Amniotic stem cell (primary cell): ENCODE results near the gene SYT1.
"Not testable (repeated sequence)": the region's sequence is repeated elsewhere in the genome, so short reads cannot be mapped to it uniquely, and the experiment has no call there.

Source experiments
- DNase-seq: peaks from one replicate; lab custom pipeline; 2025; lab: John Stamatoyannopoulos, UW

Gene SYT1

DNA sequence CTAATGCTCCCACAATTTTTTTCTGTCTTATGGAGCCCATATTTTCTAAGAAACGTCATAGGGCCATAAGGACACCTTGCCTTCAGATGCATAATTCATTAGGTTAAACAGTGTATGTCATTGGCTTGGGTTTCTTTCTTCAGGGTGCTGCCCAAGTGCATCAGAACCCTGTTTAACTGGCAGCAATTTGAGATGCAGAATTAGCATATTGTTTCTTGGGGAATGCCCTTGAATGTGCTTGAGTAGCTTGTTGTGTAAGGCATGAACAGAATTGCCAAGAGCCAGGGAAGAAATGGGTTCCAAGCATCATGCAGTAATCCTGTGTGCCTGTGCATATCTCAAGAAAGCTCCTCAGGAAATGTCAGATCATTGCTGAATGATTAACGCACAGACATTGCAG is 277.2 kb downstream of the SYT1 start:
- no peak for DNase-seq

DNA sequence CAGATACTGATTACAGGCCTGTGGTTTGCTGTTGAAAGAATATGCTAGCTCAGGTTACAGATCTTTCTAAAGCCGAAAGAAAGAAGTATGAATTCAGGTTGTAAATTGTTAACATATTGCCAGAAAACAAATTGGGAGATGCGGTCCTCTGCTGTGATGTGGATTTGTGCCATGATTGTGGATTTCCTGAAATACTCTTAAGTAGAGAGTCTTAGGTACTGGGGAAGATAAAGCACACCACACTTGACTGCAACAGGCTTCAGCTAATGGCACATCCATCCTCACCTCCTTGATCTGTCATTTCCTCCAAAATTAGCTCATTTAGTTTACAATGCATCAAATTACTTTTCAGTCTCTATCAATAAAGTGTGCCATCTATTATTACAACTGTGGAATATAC is 279.2 kb downstream of the SYT1 start:
- no peak for DNase-seq

DNA sequence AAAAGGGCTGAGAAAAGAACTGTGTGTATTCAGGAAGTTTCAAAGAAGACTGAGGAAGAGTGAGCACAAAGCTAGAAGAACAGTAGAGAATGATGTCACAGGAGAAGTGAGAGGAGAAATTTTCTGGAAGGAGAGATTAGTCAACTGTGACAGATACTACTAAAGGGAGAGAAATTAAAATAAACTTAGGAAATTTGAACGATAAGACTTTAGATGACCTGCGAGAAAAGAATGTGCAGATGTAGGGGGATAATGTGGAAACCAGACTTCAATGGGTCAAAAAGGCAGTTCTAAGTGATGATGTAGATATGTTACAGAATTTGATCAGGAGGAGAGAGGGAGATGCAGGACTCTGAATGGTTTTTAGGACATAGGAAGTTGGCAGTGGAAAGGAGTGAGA is 287.4 kb downstream of the SYT1 start:
- DNase-seq, result no peak

DNA sequence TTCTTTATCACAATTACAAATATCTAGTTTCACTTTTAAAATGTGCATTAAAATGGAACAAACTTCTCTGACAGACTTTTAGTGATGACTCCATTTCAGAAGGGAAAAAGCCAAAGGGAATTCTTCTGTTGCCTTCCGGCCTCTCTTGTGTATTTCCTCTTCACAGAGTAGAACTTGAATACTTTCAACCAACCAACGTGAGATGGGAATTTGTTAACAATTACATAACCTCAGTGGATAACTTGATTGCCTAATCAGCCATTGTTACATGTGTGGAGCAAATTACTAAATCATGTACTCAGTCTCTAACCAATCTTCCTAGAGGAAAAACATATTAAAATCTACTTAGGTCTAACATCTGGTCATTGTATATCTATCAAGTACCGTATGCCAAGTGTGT is 291.1 kb downstream of the SYT1 start:
- no peak for DNase-seq

DNA sequence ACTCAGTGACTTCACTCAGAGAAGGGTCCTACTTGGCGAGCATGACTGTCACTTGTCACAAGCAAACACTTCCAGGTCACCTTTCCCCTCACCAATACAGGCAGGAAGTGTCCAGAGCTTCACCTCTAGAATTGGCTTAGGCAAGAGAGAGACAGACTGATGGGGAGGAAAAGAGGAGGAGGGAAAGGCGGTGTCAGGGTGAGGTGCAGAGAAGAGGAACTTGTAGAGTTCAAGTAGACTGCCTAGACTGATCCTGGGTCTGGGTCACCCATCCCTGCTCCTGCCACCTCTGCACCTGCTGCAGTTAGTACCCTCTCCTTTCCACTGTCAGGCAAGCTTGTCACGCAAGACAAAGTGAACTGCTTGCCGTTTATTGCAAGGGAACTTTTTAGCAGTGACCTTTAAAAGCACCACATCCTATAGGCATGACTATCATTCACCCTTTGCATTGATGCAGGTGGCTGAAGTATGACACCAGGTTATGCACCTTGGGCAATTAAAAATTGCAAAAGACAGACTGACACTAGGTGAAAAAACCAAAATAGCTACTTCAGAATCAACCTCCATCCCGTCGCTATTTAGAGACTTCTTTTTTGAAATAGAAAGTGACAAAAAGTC is 292.4 kb downstream of the SYT1 start:
- no peak for DNase-seq

DNA sequence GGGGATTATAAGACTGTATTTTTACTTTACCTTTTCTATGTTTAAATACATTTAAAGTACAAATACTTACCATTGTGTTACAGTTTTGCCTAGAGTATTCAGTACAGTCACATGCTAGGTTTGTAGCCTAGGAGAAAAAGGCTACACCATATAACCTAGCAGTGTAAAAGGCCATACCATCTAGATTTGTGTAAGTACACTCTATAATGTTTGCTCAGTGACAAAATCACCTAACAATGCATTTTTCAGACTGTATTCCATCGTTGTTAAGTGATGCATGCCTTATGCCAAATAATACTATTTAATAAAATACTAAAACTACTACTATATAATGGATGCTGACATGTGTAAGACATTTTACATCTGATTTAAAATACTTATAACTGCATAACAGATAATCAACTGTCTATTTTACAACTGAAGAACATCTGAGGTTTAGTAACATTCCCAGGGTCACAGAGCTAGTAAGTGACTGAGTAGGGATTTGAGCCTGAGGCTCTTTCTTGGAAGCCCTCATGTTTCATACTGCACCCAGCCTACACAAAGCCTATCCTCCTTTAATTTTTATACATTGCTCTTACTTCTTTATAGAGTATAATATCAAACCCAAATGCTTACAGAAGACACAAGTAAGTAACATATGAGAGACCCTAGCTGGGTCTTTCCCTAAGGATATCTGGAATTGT is 296.8 kb downstream of the SYT1 start:
- no peak for DNase-seq

DNA sequence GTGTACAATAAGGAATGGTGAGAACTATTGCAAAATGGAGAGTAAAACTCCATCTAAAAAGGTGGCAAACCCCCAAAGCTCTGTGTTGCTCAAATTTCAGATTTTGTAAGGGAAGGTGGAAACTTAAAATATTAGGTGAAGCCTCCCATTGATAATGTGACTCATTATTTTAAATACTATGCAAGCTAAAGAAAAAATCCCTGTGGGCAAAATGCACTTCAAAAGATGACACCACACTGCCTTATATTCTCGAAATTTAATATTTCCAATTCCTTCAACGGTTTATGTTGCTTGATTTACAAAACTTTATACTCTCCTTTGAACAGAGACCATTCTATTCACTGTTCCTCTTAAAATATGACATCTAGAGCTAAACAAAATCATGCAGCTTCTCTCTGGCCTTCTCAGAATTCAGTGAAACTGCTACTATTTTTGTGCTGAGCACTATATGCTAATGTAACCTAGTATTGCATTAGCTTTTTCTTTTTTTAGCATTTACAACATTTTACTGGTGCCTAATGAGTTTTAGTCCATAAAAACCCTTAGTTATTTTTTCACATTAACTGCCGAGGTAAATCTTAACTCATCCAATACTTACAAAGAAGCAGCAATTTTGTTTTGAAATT is 297.7 kb downstream of the SYT1 start:
- DNase-seq, result no peak

DNA sequence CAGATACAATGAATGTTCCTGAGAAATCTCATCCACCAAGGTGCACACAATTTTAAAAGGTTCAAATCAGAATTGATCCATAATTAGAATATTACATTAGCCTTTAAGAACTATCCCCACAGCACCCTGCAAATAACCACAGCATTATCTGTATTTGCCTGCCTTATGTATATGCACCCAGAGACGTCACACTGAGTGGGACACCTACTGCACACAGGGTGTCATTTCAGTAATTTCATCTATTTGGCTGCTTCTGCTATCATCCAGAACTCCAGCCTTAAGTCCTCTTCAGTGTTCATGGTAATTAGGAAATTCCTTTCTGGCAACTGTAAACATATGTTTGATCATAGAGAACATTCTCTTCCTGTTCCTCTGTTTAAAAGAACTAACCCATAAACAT is 298.4 kb downstream of the SYT1 start:
- DNase-seq, result no peak

DNA sequence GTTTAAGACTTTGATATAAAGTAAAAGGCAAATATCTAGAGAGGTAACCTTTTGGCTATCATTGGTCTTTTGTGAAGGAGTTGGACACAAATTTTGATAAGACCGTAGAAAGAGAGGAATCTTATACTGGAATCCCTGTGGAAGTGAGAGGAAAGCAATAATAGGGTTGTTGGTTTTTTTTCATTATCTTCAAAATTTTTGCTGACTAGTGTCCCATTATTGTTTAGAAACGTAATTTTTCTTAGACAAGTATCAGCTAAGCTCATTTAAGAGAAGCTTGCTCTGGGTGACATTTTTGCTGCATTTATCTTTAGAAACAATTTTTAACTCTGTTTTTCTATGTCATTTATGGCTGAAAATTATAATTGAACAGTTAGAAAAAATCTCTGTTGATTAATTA is 300.3 kb downstream of the SYT1 start:
- no peak for DNase-seq

DNA sequence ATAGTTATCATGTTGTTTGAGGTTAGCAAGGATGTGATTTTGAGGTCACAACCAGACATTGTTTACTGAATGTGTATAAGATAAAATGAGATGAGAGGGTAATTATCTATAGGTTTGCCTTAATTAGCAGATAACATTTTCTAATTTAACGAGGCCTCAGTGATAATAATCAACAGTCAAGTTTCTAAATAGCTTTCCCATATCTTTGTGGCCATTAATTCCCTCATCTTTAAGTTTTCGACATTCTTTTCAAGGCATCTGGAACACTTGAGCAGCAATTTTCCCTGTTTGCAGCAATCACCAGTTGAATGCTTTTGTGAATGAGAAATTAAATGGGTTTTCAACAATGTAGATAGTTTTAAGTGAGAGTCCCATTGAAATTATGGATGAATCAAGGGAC is 304.1 kb downstream of the SYT1 start:
- DNase-seq, result no peak

DNA sequence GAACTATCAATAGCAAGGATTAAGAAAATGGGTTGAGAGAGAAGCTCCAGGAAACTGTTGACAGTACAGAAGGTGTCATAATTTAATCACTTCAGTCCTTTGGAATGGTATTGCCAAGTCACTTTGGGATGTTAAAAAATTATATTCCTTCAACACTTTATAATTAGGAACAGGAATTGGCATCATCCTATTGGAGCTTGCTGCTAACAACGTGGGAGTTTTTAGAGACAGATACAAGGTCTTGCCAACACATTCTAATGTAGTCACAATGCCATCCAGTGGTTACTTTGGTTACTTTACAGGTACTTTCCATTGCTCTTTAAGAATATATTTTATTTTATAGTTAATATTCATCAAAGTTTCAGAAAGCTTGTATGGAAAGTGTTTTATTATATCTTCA is 310.1 kb downstream of the SYT1 start:
- DNase-seq, result no peak

DNA sequence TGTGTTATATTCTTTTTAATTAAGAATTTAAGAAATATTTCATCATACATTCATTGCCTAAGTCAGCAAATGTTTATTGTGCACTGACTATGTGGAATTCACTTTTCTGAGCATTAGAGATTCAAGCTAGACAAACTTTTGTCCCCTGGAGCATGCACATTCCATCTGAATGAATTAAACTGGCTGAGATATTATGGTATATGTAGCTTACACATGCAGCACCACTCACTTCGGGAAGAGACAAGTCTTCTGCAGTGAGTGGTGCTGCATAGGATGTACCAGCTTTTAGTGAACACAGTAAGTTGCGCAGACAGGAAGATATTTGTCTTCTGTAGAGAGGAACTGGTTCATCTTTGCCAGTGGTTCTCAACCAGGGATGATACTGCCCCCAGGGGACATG is 318.4 kb downstream of the SYT1 start:
- DNase-seq, result no peak

DNA sequence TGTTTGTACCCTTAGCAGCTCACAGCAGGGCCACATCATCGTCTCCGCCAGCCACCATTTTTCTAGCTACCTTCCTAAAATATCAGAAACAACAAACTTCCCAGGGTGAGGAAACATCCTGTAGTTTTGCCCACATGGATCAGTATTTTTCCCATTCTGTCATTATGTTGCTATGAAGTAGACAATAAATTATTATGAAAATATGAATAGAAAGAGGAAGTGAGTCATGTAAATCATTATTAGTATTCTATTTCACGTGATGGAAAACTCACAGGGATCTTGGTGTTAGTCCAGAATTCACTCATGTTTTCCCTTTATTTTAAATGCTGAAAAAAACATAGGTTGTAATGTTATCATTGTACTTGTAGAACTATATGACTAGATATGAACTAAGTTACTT is 319.4 kb downstream of the SYT1 start:
- DNase-seq, result no peak

DNA sequence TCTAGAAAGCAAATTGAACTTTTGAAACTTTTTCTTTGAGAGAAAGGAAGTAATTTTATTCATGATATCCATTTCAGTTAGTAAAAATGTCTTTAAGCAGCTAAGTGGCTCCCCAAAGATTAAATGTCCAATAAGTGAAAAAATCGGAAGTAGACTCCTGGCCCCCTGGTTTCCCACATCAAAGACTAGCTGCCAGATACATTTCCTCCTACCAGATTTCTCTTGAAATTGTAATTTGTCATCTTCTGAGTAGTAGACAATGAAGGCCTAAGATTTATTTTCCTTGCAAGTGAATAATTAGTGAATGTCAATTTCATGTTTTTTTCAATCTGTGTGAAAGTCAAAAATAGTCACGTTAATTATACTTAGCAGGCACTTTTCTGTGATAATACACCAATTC is 321.9 kb downstream of the SYT1 start:
- no peak for DNase-seq

DNA sequence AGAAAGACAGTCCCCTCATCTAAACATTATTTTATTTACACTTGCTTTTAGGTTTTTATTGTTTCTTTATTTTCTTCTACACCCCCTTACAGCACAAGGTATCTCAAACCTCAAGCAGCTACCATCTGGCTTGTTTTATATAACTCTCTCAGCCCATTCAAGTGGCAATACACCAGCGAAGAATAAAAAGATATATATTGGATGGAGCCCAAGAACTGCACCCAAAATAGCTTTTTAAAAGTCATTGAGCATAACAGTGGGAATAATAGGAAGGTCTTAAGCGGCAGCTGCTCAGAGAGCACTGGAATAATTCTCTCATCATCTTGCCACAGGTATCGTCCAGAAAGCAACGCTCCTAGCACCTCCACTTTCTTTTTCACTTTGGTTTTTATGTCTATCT is 322.5 kb downstream of the SYT1 start:
- no peak for DNase-seq

DNA sequence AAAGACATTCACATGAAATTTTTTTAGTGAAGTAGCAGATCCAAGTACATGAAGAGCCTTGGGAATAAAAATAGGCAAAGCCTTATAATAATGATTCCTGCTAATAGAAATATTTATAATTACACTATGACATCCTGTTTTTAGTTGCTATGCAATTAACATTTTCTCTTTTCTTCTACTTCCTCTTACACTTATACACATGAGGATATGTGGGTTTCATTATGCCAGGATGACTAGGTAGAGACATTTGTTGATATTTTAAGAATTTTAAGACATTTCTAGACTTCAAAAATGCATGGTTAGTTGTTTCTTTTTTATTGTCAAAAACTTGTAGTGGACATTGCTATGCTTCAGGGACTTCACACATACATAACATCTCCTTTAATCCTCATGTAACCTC is 326.8 kb downstream of the SYT1 start:
- DNase-seq, result no peak

DNA sequence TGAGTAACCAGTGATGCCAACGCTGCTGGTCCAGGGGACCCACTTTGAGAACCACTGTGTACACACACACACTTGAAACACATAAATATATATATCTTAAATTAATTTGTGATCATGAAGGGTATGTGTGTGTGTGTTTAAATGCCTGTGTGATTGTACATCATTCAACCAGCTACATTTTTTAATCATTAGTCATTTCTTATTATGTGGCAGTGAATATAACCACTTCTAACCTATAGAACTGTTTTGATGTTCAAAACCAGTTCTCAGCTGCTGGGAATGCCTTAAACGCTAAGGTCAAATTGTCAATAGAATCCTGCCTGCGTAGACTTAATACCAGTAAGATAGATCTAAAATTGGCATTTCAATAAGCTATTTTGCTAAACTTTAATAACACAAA is 330.0 kb downstream of the SYT1 start:
- DNase-seq, result no peak

DNA sequence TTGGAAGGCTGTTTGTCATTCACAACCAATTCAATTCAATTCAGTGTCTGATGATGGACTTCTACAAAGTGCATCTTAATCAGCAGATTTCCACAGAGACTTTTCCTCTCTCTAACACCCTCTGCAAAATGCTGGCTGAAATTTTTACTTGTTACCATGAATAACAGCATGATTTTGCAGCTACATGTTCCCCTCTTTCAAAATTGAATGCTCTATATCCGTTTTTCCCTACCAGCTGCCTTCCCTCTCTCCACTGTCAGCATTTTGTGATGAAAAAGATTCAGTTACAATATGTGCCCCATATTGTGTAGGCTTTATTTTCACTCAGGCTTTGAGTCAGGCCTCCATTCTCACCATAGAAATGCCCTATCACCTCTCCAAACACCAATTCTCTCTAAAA is 334.6 kb downstream of the SYT1 start:
- DNase-seq, result no peak

DNA sequence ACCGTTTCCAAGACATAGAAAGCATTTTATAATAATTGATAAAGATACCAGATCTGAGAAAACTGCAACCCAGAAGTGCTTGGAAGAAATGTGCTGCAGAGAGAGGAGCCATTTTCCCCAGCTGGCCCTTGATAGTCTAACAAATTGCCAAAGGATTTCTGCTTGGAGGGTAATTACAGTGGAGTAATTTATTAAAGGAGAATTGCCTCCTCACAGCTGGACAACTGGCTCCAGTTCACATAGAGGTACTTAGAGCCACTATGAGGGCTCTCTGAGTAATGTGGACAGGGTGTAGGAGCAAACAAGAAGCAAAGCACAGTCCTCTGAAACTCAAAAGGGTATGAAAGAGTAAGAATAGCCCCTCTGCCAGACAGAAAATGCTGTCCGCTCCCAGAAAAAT is 335.6 kb downstream of the SYT1 start:
- DNase-seq, result no peak

DNA sequence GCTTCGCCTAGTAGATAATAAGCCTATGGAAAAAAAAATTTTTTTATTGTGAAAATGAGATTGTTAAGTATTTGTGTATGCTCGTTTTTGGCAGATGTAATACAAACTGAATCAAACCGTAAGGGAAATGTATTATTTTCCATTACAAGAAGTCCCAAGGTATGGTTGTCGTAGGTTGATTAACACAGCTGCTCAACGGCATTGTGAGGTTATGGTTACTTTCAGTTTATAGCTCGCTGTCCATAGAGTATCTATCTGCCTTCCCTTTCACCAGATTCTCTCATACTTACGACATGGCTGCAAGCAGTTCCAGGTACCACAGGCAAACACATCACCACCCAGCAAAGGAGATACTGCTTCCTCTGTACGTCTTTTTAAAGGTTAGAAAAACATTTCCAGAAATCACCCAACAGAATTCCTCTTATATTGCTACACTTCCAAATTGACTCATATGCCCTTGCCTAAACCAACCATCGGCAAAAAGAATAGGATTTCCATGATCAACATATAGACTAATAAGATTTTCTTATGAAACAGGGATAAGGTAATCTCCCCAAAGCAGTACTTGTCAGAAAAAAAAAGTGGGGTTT is 338.6 kb downstream of the SYT1 start:
- no peak for DNase-seq

DNA sequence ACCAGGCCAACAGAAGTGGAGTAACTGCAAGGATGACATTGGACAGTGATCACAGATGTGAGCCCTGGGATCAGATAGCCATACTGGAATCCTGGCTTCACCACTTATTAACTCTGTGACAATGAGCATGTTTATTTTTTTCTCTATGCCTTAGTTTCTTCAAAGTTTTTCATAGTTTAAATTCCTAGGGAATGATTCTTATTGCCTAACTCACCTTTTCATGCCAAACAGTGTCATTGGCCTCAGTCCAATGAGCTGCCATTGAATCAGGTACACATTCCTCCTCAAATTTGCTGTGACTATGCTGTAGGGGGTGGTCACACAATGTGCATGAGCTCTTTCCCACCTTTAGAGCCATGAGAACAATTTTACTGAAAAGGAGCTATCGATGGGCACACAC is 342.3 kb downstream of the SYT1 start:
- DNase-seq, result no peak

DNA sequence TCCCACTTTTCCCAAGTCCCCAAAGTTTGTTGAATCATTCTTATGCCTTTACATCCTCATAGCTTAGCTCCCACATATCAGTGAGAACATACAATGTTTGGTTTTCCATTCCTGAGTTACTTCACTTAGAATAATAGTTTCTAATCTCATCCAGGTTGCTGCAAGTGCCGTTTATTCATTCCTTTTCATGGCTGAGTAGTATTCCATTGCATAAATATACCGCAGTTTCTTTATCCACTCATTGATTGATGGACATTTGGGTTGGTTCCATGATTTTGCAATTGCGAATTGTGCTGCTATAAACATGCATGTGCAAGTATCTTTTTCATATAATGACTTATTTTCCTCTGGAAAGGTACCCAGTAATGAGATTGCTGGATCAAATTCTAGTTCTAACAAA is 345.8 kb downstream of the SYT1 start:
- DNase-seq, result not testable (repeated sequence)

DNA sequence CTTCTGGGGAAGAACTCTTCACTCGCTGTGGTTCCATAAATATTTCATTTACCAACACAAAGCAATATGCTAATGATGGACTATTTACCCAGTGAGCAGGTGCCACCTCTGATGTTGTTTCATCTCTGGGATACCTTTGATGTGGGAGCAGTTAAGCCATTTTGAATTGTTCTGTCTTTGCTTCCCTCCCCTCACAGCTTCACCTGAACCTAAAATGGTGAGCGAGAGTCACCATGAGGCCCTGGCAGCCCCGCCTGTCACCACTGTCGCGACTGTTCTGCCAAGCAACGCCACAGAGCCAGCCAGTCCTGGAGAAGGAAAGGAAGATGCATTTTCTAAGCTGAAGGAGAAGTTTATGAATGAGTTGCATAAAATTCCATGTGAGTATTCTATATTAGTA is 352.7 kb downstream of the SYT1 start:
- DNase-seq, result no peak

DNA sequence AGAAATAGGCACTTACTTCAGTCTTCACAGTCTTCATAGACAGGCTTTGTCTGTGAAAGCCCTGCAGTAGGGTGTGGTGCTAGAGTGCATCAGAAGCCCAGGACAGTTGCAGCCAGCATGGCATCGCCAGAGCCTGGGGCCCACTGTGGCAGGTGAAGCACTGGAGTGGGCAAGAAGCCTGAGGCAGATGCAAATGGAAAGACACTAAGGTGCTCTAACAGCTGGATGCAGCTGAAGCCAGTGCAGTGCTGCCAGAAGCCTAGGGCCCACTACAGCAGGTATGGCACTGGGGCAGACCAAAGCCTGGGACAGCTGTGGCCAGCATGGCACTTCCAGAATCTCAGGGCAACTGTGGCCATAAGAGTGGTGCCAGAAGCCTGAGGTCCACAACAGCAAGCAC is 358.6 kb downstream of the SYT1 start:
- no peak for DNase-seq
